GM18520 (cell line): ENCODE measurements around the gene HDC.

Experiments used
- ATAC-seq: cut with Tn5 transposase; IDR thresholded peaks from one replicate; pipeline ENCODE4 v1.9.1; 2021; ENCODE audit not compliant: unreplicated experiment

HDC gene

GRCh38 chr15:50228866-50229265 is 36.7 kb downstream of the HDC start:
- no peak for ATAC-seq

DNA sequence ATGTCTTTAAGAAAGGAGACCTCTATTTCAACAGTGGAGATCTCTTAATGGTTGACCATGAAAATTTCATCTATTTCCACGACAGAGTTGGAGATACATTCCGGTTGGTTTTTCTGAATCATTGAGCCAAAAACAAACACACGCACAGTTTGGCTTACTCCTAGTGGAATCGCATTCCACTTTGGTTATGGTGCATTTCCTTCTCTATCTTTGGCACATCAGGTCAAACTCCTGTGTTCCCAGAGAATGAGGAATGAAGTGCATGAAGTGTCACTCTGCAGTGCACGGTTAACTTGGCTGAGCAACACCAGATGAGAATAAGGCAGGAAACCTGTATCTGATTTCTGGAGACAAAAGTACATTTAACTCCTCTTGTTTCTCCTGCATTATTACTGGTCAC is 38.5 kb downstream of the HDC start:
- no peak for ATAC-seq

DNA sequence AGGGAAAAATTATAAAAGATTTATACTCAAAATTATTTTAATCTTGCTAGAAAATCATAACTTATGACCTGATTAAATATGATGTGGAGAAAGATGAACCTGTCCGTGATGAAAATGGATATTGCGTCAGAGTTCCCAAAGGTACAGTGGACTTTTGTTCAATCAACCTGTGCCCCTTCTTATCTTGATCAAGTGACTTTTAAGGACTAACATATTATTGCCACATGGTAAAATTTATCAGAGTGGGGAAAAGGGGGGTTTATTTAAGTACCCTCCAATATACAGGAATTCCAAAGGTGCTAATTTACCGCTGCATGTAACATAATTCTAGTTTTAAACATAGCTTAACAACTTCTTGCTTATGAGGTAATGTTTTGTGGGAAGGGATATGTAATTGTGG is 39.6 kb downstream of the HDC start:
- ATAC-seq, result no peak

- ATAC-seq, result no peak
Measured at GRCh38 chr15:50225057-50225456, 40.5 kb downstream of the HDC start.

DNA sequence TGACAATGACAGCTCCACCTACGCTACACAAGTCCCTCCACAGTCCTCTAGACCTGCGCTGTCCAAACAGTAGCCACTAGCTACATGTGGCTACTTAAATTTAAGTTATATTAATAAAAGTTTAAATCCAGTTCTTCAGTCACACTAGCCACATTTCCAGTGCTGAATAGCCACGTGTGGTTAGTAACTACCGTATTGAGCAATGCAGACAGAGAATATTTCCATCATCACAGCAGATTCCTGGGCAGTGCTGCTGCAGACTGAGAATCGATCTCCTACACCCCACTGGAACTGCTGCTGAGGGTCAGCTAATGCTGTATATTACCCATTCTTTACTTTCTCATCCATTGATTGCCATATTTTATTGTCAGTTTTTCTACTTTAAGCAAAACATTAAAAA is 40.9 kb downstream of the HDC start:
- ATAC-seq, result no peak

- ATAC-seq, result no peak
Measured at GRCh38 chr15:50222181-50222580, 43.3 kb downstream of the HDC start.

DNA sequence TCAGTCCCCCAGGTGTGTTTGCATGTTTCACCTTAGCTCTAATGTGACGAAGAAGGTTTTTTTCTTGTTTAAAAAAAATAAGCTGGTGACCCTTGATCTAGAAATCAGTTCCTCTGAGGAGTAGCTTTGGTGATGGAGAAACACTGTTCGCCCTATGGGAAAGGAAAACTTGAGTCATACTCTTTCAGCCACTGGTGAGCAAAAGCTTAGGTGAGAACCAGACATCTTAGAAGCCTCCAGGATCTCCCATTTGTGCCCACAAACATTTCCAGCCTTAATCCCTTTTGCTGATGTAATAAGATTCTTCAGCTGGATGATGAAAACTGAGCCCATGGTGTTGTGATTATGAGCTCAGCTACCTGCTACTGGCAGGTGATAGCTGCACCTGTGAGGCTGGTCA is 45.7 kb downstream of the HDC start:
- ATAC-seq, result no peak

GRCh38 chr15:50218691-50219090 is 46.8 kb downstream of the HDC start:
- ATAC-seq, result no peak

DNA sequence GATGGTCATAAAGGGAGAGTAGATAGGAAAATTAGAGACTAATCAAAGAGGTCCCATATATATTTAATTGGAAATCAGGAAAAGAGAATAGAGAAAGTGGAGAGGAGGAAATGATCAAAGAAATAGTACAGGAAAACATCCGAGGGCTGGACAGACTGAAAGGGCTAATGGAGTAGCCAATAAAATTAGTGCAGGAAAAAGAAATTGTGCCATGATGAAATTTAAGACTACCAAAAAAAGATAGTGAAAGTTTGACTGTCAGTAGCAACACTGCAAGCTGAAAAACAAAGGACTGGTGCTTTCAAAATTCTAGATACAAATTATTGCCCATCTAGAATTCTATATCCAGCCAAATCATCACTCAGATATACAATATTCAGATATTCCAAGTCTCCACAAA is 47.2 kb downstream of the HDC start:
- no peak for ATAC-seq

- no peak for ATAC-seq
Measured at GRCh38 chr15:50210462-50211157, 54.9 kb downstream of the HDC start.

- no peak for ATAC-seq
Measured at GRCh38 chr15:50209809-50210208, 55.7 kb downstream of the HDC start.

GRCh38 chr15:50206020-50206419 is 59.5 kb downstream of the HDC start:
- no peak for ATAC-seq

- ATAC-seq, result no peak
Measured at GRCh38 chr15:50202003-50202402, 63.5 kb downstream of the HDC start.

DNA sequence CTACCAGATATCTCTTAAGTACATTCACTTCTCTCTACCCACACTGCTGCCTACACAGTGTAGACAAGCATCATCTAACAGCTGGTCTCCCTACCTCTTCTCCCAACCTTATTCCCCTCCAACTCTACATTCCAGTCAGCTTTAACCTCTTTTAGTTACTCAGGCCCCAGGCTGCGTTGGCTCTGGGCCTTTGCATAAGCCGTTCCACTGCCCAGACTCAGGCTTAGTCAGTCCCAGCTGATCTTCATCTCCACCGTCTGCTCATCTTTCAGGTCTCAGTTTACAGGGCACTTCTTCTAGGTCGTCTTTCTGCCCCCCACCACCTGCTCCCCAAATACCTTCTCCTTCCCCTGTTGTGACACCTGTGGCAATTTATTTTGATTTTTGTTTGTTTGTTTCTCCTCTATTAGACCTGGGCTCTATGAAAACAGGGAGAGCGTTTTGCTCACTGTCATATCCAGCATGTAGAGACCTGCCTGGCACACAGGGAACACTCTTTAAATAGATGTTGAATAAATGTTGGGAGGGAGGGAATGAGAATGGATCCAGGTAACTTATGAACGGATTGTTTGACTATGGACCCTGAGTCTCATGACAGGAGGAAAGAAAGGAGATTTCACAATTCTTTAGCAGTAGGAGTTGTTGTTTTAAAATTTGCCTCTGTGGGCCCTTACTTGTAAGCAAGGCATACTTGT is 72.5 kb downstream of the HDC start:
- ATAC-seq, result no peak

- ATAC-seq, result no peak
Measured at GRCh38 chr15:50192164-50192563, 73.4 kb downstream of the HDC start.
